Uterus (tissue), 2 donors: ENCODE data around the gene RASGEF1C.

Source experiments
- CTCF ChIP-seq, 4 experiments: fragments of 200-600 bp in 2 of 4; fragments of 450-650 bp in 2 of 4; sonication (generic) in 2 of 4; IDR thresholded peaks; one replicate each; pipeline ENCODE4 v1.5.1; 2016 to 2019; ENCODE audit warnings: antibody characterized with exemption in 4 of 4, mild to moderate bottlenecking in 2 of 4, moderate library complexity in 1 of 4
- POLR2A ChIP-seq, 2 donors: fragments of 450-650 bp; IDR thresholded peaks; one replicate each; pipeline ENCODE4 v1.6.1; 2016; ENCODE audit warnings: antibody characterized with exemption in 2 of 2, mild to moderate bottlenecking in 1 of 2, moderate library complexity in 1 of 2

DNA sequence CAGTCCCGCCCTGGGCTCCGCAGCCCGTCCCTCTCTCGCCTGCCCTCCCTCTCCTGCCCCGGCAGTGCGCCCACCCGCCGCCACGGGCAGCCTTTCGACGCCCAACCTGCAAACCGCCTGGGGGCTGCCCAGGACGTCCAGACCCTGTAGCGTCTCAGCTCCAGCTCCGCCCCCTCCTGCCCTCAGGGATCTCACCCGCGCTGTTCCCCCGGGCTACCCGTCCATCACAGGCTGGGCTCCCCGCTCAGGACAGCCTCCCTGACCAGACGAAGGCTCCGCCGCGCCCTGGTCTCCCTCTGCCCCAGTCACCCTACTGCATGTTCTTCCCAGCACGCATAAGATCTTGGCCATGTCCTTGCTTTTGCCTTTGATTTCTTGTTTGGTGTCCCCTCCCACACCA, 1.4 kb downstream of the RASGEF1C start:
- TF ChIP-seq CTCF (IDR thresholded peaks at IDR 0.05) (no peak), POLR2A (IDR thresholded peaks at IDR 0.05) (no peak)
